Fibroblast of villous mesenchyme (primary cell): Measurements from ENCODE around the gene SNURF. TPM values are rescaled to one million over a fixed set of nuclear protein-coding genes. Genes with fewer than 3 reads are reported as not detected.
A peak's percentile ranks its signal among the peaks of the same experiment; 100 is the strongest.
"Not testable (repeated sequence)": the region's sequence is repeated elsewhere in the genome, so short reads cannot be mapped to it uniquely, and the experiment has no call there.

Experiments used
- DNase-seq: peaks from one replicate; pipeline ENCODE4 v3.0.0-alpha.2; 2010; ENCODE audit warnings: low read depth
- H3K4me3 ChIP-seq: 2 replicates; pipeline ENCODE4 v1.5.1; 2011; ENCODE audit warnings: low read depth, mild to moderate bottlenecking, low read length
- CTCF ChIP-seq: IDR thresholded peaks from 2 replicates; pipeline ENCODE4 v1.5.1; 2012; ENCODE audit warnings: low read depth, mild to moderate bottlenecking, low read length; ENCODE audit not compliant: insufficient read depth
- total RNA-seq: library from RNA; depleted of rRNA; stranded (reverse); fragments of >200 nt; gene quantifications from 2 replicates; pipeline ENCODE4 v1.2.3, GENCODE V29; 2012

The SNURF gene
- total RNA-seq, result 11.3 and 12.1 TPM in 2 replicates

GRCh38 chr15:24954783-24955530, at the start of gene SNURF, which contains the start of gene SNRPN:
SNURF (plus strand) TSS chr15:24954987; CDS start chr15:24955049, 62 bp downstream.
SNRPN (plus strand) TSS chr15:24954987; CDS start chr15:24974454, 19,467 bp downstream.
- peak within 1 kb of the TSS; percentile 81 for H3K4me3 ChIP-seq
- TF ChIP-seq CTCF, result no peak
- peak; percentile 71 for DNase-seq

GRCh38 chr15:24916305-24917009, 38.3 kb upstream of the SNURF start:
- no peak overlapping the region for H3K4me3 ChIP-seq
- no peak for TF ChIP-seq CTCF
- no peak for DNase-seq

- no peak for DNase-seq
- TF ChIP-seq CTCF, result no peak
- no peak overlapping the region for H3K4me3 ChIP-seq
These were observed 37.4 kb upstream of the SNURF start for GRCh38 chr15:24917431-24917830.

GRCh38 chr15:24919446-24919845, 35.3 kb upstream of the SNURF start:
- no peak for TF ChIP-seq CTCF
- no peak overlapping the region for H3K4me3 ChIP-seq
- no peak for DNase-seq

- H3K4me3 ChIP-seq, DNase-seq: not testable (repeated sequence)
These were observed 32.0 kb upstream of the SNURF start for GRCh38 chr15:24922781-24923180.

GRCh38 chr15:24924153-24924552, 30.6 kb upstream of the SNURF start:
- TF ChIP-seq CTCF, result no peak
- no peak overlapping the region for H3K4me3 ChIP-seq
- DNase-seq, result no peak

- H3K4me3 ChIP-seq, result no peak overlapping the region
- no peak for TF ChIP-seq CTCF
- no peak for DNase-seq
These were observed 30.2 kb upstream of the SNURF start for GRCh38 chr15:24924621-24925020.

GRCh38 chr15:24931874-24932732, 22.7 kb upstream of the SNURF start:
- not testable (repeated sequence) for DNase-seq

More at GRCh38 chr15:24931874-24932732, 22.7 kb upstream of the SNURF start:
- H3K4me3 ChIP-seq, result not testable (repeated sequence)
